GM11168 (cell line): ENCODE data around the gene EPN1.

ENCODE experiments used
- in situ Hi-C: fragments of 300-500 bp; cut with MboI; formaldehyde crosslinking; loops from one replicate; pipeline ENCODE4 v1.12.0; 2022; ENCODE audit warnings: low sequenced_read_pairs; ENCODE audit not compliant: unreplicated experiment

EPN1 gene

GRCh38 chr19:55674841-55675660, at the start of gene EPN1:
EPN1 (plus strand) TSS chr19:55675226; CDS start chr19:55678628, 3,402 bp downstream.
- in situ Hi-C loops: no loop called here

DNA sequence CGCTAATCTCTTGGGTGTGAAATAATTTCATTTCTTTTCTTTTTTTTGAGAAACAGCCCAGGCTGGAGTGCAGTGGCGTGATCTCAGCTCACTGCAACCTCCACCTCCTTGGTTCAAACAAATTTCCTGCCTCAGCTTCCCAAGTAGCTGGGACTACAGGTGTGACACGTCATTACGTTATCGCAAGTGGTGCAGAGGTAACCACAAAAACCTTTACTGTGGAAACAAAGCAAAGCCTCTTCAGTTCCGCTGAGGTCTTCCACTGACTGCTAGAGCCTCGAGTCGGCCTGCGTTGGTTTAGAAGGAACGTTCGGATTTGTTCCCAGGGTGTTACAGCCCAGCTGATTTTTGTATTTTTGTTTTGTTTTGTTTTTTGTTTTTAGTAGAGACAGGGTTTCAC, 48.7 kb upstream of the EPN1 start:
- in situ Hi-C loops: loop anchor here (5.0 kb wide), 1 partner anchor 109 kb away; no protein-coding TSS in a partner anchor

DNA sequence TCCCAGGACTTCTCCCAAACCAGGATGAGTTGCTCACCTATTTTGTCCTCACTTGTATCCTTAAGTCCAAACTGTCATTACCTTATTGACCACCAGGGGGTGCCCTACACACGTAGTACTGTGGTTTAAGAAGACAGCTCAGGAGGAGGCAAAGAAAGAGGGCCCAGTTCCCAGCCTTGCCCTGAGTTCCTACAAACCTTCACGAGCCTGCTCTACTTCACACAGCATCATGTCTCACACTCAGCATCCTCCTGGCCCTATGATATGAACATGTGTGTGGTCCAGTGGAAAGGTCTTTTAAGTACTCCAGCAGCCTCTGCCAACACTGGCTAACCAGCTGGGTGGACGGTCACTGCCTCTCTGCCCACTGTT, 42.6 kb upstream of the EPN1 start:
- in situ Hi-C loops: no loop called here

GRCh38 chr19:55633861-55634260, 41.2 kb upstream of the EPN1 start:
- in situ Hi-C loops: no loop called here

DNA sequence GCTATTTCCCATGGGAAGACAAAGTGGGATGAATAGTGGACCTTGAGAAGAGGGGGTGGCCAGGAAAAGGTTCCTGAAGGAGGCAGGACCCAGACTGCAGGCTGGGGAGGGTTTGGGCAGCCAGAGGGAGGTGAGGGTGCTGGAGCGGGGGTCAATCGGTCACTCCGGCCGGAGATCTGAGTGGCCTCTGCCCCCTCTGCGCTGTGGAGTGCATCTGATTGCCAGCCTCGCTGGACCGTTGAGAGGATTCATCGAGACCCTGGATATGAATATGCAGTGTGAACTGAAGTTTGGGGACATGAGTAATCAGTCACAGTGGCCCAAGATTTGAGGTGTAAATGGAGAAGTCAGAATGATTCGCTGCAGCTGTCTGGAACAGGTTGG, 39.7 kb upstream of the EPN1 start:
- in situ Hi-C loops: no loop called here

- in situ Hi-C loops: no loop called here
Observed at GRCh38 chr19:55635856-55636440, 39.1 kb upstream of the EPN1 start.

- in situ Hi-C loops: no loop called here
Observed at GRCh38 chr19:55636723-55637122, 38.3 kb upstream of the EPN1 start.

GRCh38 chr19:55637534-55637933, 37.5 kb upstream of the EPN1 start:
- in situ Hi-C loops: no loop called here

- in situ Hi-C loops: no loop called here
Observed at GRCh38 chr19:55638864-55639359, 36.1 kb upstream of the EPN1 start.

GRCh38 chr19:55640043-55640576, 34.9 kb upstream of the EPN1 start:
- in situ Hi-C loops: no loop called here

DNA sequence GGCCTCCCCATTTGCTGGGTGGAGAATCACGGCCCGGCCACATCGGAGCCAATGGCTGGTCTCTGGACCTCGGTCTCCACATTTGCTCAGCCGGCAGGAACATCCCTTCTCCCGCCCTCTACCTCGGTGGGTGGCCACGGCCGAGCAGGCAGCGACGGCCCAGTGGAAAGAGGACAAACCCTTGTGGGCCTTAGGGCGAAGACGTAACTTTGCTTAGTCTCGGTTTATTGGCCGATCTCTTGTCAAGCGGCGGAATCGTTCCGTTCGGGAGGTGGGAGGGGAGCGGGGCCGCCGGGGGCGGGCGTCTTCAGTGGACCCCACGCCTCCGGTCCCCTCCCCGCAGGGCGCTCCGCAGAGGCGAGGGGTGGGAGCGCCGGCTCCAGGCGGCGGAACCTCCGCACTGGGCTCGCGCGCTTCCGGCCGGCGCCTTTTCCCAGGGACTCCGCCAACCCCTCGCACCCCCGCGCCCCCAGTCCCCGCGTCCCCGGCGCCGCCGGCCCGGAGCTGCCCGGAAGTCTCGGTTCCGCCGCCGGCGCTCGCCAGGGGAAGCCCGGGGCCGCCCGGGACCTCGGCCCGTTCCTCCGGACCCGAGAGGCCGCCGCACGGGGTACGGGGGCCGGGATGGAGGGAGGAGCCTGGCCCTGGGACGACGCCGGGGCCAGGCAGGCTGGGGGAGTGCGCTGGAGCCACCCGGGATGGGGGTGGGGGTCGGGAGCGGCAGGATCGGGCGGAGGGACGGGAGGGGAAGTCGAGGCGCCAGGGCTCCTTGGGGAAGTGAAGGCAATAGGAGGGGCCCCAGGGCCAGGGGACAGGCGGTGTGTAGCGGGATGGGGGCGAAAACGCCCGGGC, 34.2 kb upstream of the EPN1 start, which contains the start of gene ZNF580:
Gene ZNF580, plus strand, starts transcription at position 426 of the 849 bp plus-strand sequence. CDS start 1,507 bp downstream, outside the sequence.
- in situ Hi-C loops: no loop called here

GRCh38 chr19:55641426-55642152, 33.4 kb upstream of the EPN1 start:
- in situ Hi-C loops: no loop called here

- in situ Hi-C loops: no loop called here
Observed at GRCh38 chr19:55642153-55643002, 32.6 kb upstream of the EPN1 start.

GRCh38 chr19:55643003-55643886, 31.8 kb upstream of the EPN1 start, which contains the start of gene ZNF581:
ZNF581 (plus strand) TSS chr19:55643649; CDS start chr19:55644572, 923 bp downstream.
- in situ Hi-C loops: no loop called here

GRCh38 chr19:55643887-55644176, 31.2 kb upstream of the EPN1 start:
- in situ Hi-C loops: no loop called here

GRCh38 chr19:55644191-55644833, 30.7 kb upstream of the EPN1 start:
- in situ Hi-C loops: no loop called here

GRCh38 chr19:55644842-55645511, 30.0 kb upstream of the EPN1 start:
- in situ Hi-C loops: no loop called here
